H9 (cell line): ENCODE measurements around the gene NTF4. TPM values are rescaled to one million over a fixed set of nuclear protein-coding genes. Genes with fewer than 3 reads are reported as not detected.
"Not testable (repeated sequence)": the region's sequence is repeated elsewhere in the genome, so short reads cannot be mapped to it uniquely, and the experiment has no call there.

ENCODE experiments used
- DNase-seq: peaks from one replicate; pipeline ENCODE4 v3.0.0-alpha.2; 2017
- H2AFZ ChIP-seq: one replicate; pipeline ENCODE4 v1.6.1; 2013; ENCODE audit warnings: mild to moderate bottlenecking, low read length, control low read depth, moderate library complexity
- H2AK5ac ChIP-seq: 2 replicates; pipeline ENCODE4 v1.6.1; 2013; ENCODE audit warnings: low read length, control low read depth, mixed read lengths; ENCODE audit not compliant: insufficient read length
- H2BK120ac ChIP-seq: one replicate; pipeline ENCODE4 v1.6.1; 2013; ENCODE audit warnings: low read depth, mild to moderate bottlenecking, low read length, control low read depth, inconsistent platforms; ENCODE audit not compliant: poor library complexity, severe bottlenecking
- H2BK12ac ChIP-seq: 2 replicates; pipeline ENCODE4 v1.6.1; 2013; ENCODE audit warnings: low read length, control low read depth, mixed read lengths, low read depth; ENCODE audit not compliant: insufficient read length
- H2BK15ac ChIP-seq: 2 replicates; pipeline ENCODE4 v1.6.1; 2013; ENCODE audit warnings: low read depth, low read length, control low read depth
- H2BK20ac ChIP-seq: one replicate; pipeline ENCODE4 v1.6.1; 2013; ENCODE audit warnings: low read depth, mild to moderate bottlenecking, low read length, control low read depth, inconsistent platforms; ENCODE audit not compliant: poor library complexity, severe bottlenecking
- H2BK5ac ChIP-seq: 2 replicates; pipeline ENCODE4 v1.6.1; 2013; ENCODE audit warnings: low read length, control low read depth, mixed read lengths; ENCODE audit not compliant: insufficient read length
- H3K14ac ChIP-seq: 2 replicates; pipeline ENCODE4 v1.6.1; 2013; ENCODE audit warnings: low read length, control low read depth; ENCODE audit not compliant: insufficient read depth
- H3K18ac ChIP-seq: 2 replicates; pipeline ENCODE4 v1.6.1; 2013; ENCODE audit warnings: low read depth, mild to moderate bottlenecking, mixed read lengths, low read length, control low read depth; ENCODE audit not compliant: insufficient read length
- H3K23ac ChIP-seq: 2 replicates; pipeline ENCODE4 v1.6.1; 2013; ENCODE audit warnings: low read length, control low read depth, mixed read lengths, low read depth; ENCODE audit not compliant: insufficient read length
- H3K23me2 ChIP-seq: 2 replicates; pipeline ENCODE4 v1.6.1; 2013; ENCODE audit warnings: low read depth, mild to moderate bottlenecking, mixed read lengths, low read length, control low read depth; ENCODE audit not compliant: insufficient read length, poor library complexity, severe bottlenecking
- H3K27ac ChIP-seq: 2 replicates; pipeline ENCODE4 v1.5.1; 2013; ENCODE audit warnings: low read length, control low read depth, mixed read lengths, low read depth; ENCODE audit not compliant: insufficient read length
- H3K27me3 ChIP-seq: 2 replicates; pipeline ENCODE4 v1.6.1; 2013; ENCODE audit warnings: low read length, control low read depth, inconsistent platforms; ENCODE audit not compliant: insufficient read depth
- H3K4ac ChIP-seq: 2 replicates; pipeline ENCODE4 v1.6.1; 2013; ENCODE audit warnings: low read depth, mild to moderate bottlenecking, control low read depth, inconsistent platforms, low read length, moderate library complexity
- H3K4me1 ChIP-seq: 2 replicates; pipeline ENCODE4 v1.6.1; 2013; ENCODE audit warnings: low read length, control low read depth, inconsistent platforms; ENCODE audit not compliant: insufficient read depth
- H3K4me2 ChIP-seq: 2 replicates; pipeline ENCODE4 v1.6.1; 2013; ENCODE audit warnings: low read length, control low read depth, mixed read lengths; ENCODE audit not compliant: insufficient read length, insufficient read depth
- H3K56ac ChIP-seq: 2 replicates; pipeline ENCODE4 v1.6.1; 2013; ENCODE audit warnings: low read depth, mild to moderate bottlenecking, mixed read lengths, low read length, control low read depth; ENCODE audit not compliant: insufficient read length
- H3K79me1 ChIP-seq: 2 replicates; pipeline ENCODE4 v1.6.1; 2013; ENCODE audit warnings: low read depth, mild to moderate bottlenecking, moderate library complexity, low read length, control low read depth, inconsistent platforms; ENCODE audit not compliant: insufficient read depth, poor library complexity, severe bottlenecking
- H3K79me2 ChIP-seq: 2 replicates; pipeline ENCODE4 v1.6.1; 2013; ENCODE audit warnings: low read length, control low read depth, inconsistent platforms; ENCODE audit not compliant: insufficient read depth
- H3K9ac ChIP-seq: 2 replicates; pipeline ENCODE4 v1.6.1; 2013; ENCODE audit warnings: low read length, control low read depth, mixed read lengths; ENCODE audit not compliant: insufficient read length; ENCODE audit errors: extremely low read depth
- H3K9me3 ChIP-seq: one replicate; pipeline ENCODE4 v1.6.1; 2013; ENCODE audit warnings: low read depth, low read length, inconsistent platforms; ENCODE audit not compliant: control insufficient read depth
- H3T11ph ChIP-seq: one replicate; pipeline ENCODE4 v1.6.1; 2013; ENCODE audit warnings: mild to moderate bottlenecking, low read length, control low read depth, inconsistent platforms
- H4K20me1 ChIP-seq: one replicate; pipeline ENCODE4 v1.6.1; 2013; ENCODE audit not compliant: control insufficient read depth, insufficient read length, insufficient read depth
- H4K5ac ChIP-seq: 2 replicates; pipeline ENCODE4 v1.6.1; 2013; ENCODE audit warnings: low read depth, mild to moderate bottlenecking, mixed read lengths, low read length, control low read depth; ENCODE audit not compliant: insufficient read length
- H4K8ac ChIP-seq: replicated peaks from 2 replicates; pipeline ENCODE4 v1.6.1; 2013; ENCODE audit warnings: low read length, control low read depth, mixed read lengths, low read depth; ENCODE audit not compliant: insufficient read length
- H4K91ac ChIP-seq: 2 replicates; pipeline ENCODE4 v1.6.1; 2013; ENCODE audit warnings: low read depth, mild to moderate bottlenecking, moderate library complexity, mixed read lengths, low read length, control low read depth; ENCODE audit not compliant: insufficient read length
- H3K27ac Mint-ChIP-seq, 3 experiments: 2 replicates in 2 of 3; 3 replicates in 1 of 3; pipeline ENCODE4 v1.8.0; 2020 to 2021; ENCODE audit warnings: mixed read lengths in 3 of 3, mild to moderate bottlenecking in 1 of 3, moderate library complexity in 1 of 3
- H3K27me3 Mint-ChIP-seq: 2 replicates; pipeline ENCODE4 v1.8.0; 2021; ENCODE audit warnings: low read depth, mild to moderate bottlenecking, moderate library complexity, mixed read lengths
- H3K36me3 Mint-ChIP-seq, 3 experiments: 2 replicates in 2 of 3; 3 replicates in 1 of 3; pipeline ENCODE4 v1.8.0; 2020 to 2021; ENCODE audit warnings: low read depth in 3 of 3, mixed read lengths in 3 of 3; ENCODE audit not compliant: insufficient read depth in 1 of 3
- H3K4me1 Mint-ChIP-seq, 2 experiments: 2 replicates each; pipeline ENCODE4 v1.8.0; 2020; ENCODE audit warnings: mixed read lengths in 2 of 2
- H3K4me3 Mint-ChIP-seq, 2 experiments: 2 replicates in 1 of 2; 3 replicates in 1 of 2; pipeline ENCODE4 v1.8.0; 2020 to 2021; ENCODE audit warnings: mild to moderate bottlenecking in 2 of 2, mixed read lengths in 2 of 2, moderate library complexity in 1 of 2
- H3K9me3 Mint-ChIP-seq, 2 experiments: 2 replicates in 1 of 2; 3 replicates in 1 of 2; pipeline ENCODE4 v1.8.0; 2020; ENCODE audit warnings: mild to moderate bottlenecking in 2 of 2, mixed read lengths in 2 of 2, moderate library complexity in 1 of 2
- CTCF ChIP-seq: fragments of 200-600 bp; sonication (generic); conservative IDR thresholded peaks from 3 replicates; pipeline ENCODE4 v1.8.0; 2021; ENCODE audit warnings: antibody characterized with exemption, mild to moderate bottlenecking
- WGBS: extraction: QIAGEN DNeasy Blood & Tissue Kit; methylation state at CpG from one replicate; pipeline ENCODE4 v1.1.7; 2013; ENCODE audit warnings: missing lambda C conversion rate, low lambda C conversion rate, mixed read lengths; ENCODE audit not compliant: insufficient read length; ENCODE audit errors: extremely low coverage; 5-methylcytosine and 5-hydroxymethylcytosine counted together
- total RNA-seq: library from RNA; stranded (reverse); gene quantifications from 2 replicates; pipeline ENCODE4 v1.2.1, GENCODE V29; 2021

Gene NTF4
- total RNA-seq, 1 experiment from 2014 or later = 2.1 TPM

GRCh38 chr19:49042177-49042576 is 22.4 kb downstream of the NTF4 start:
- no peak overlapping the region for H4K91ac ChIP-seq
- H3K4me1 ChIP-seq = no peaks in the 10 kb centered on the region
- no peaks in the 10 kb centered on the region for H3K23me2 ChIP-seq
- H2BK5ac ChIP-seq = no peak overlapping the region
- H3K4me3 Mint-ChIP-seq = no peak overlapping the region
- no peaks in the 10 kb centered on the region for H3K36me3 Mint-ChIP-seq
- H2AK5ac ChIP-seq = no peak overlapping the region
- H3K79me1 ChIP-seq = no peaks in the 10 kb centered on the region
- no peak overlapping the region for H3K18ac ChIP-seq
- no CpG with 5 or more reads among the region's 17 CpGs for WGBS
- no peak overlapping the region for H3K56ac ChIP-seq
- no peaks in the 10 kb centered on the region for H4K20me1 ChIP-seq
- H3K27me3 ChIP-seq = no peaks in the 10 kb centered on the region
- DNase-seq = no peak
- no peaks in the 10 kb centered on the region for H3K9me3 Mint-ChIP-seq
- H3K9ac ChIP-seq = no peak overlapping the region
- H3K9me3 ChIP-seq = no peaks in the 10 kb centered on the region
- H3K79me2 ChIP-seq = no peaks in the 10 kb centered on the region
- no peak overlapping the region for H4K5ac ChIP-seq
- peaks cover 25% of the 10 kb centered on the region for H3K27me3 Mint-ChIP-seq
- no peak overlapping the region for H3K27ac ChIP-seq
- no peak overlapping the region for H2AFZ ChIP-seq
- H3K4me1 Mint-ChIP-seq = peaks cover 6 to 9% of the 10 kb centered on the region in 2 experiments
- no peak overlapping the region; a peak in 1 of 7 replicates for H3K27ac Mint-ChIP-seq
- no peak overlapping the region for H2BK15ac ChIP-seq
- no peak overlapping the region for H3T11ph ChIP-seq
- H2BK12ac ChIP-seq = no peak overlapping the region
- no peak overlapping the region for H3K4ac ChIP-seq
- H2BK120ac ChIP-seq = no peak overlapping the region
- no peak overlapping the region for H4K8ac ChIP-seq
- no peak for TF ChIP-seq CTCF
- no peak overlapping the region for H2BK20ac ChIP-seq
- no peak overlapping the region for H3K4me2 ChIP-seq
- H3K23ac ChIP-seq = no peak overlapping the region
- H3K14ac ChIP-seq = no peak overlapping the region

- H3K14ac ChIP-seq, H3K79me2 ChIP-seq, H3K23ac ChIP-seq, H4K5ac ChIP-seq, H3K27ac Mint-ChIP-seq, DNase-seq, H3K4me3 Mint-ChIP-seq, H3K79me1 ChIP-seq, H3K18ac ChIP-seq, H3K27ac ChIP-seq, H2BK20ac ChIP-seq, H3K23me2 ChIP-seq, H4K20me1 ChIP-seq, H3K9me3 Mint-ChIP-seq, H3K4me2 ChIP-seq, H2BK12ac ChIP-seq, H3K4ac ChIP-seq, H3K9me3 ChIP-seq, H3T11ph ChIP-seq, H3K56ac ChIP-seq, H2BK5ac ChIP-seq, H3K36me3 Mint-ChIP-seq, H4K8ac ChIP-seq, H2AFZ ChIP-seq, H2AK5ac ChIP-seq, H3K9ac ChIP-seq, H3K4me1 ChIP-seq, H3K4me1 Mint-ChIP-seq, H2BK15ac ChIP-seq, H3K27me3 ChIP-seq, H4K91ac ChIP-seq, H2BK120ac ChIP-seq: not testable (repeated sequence)
- no CpG with 5 or more reads among the region's 9 CpGs for WGBS
- H3K27me3 Mint-ChIP-seq = peaks cover 24% of the 10 kb centered on the region
These were observed 24.9 kb downstream of the NTF4 start for GRCh38 chr19:49039736-49040135.
